Colon (tissue), 2 donors: ENCODE results near the gene CLEC4E.
"Not testable (repeated sequence)": the region's sequence is repeated elsewhere in the genome, so short reads cannot be mapped to it uniquely, and the experiment has no call there.

ENCODE experiments used
- FAIRE-seq: peaks from 2 replicates; lab custom pipeline; 2012; peaks lifted over from hg19 to GRCh38; lab: Jason Lieb, UNC
- donor health status: control.
- donor health status: control.

Gene CLEC4E

DNA sequence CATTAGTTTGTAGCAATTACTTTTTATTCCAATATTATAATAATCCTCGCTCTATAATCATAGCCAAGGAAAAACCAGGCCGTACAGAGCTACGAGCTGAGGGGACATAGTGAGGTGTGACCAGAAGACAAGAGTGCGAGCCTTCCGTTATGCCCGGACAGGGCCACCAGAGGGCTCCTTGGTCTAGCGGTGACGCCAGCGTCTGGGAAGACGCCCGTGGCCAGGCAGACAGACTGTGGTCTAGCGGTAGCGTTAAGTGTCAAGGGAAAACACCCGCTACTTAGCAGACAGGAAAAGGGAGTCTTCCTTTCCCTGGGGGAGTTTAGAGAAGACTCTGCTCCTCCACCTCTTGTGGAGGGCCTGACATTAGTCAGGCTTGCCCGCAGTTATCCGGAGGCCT is 2.9 kb downstream of the CLEC4E start:
- FAIRE-seq, result not testable (repeated sequence)

GRCh38 chr12:8532045-8532444 is 8.7 kb downstream of the CLEC4E start:
- no peak for FAIRE-seq

- FAIRE-seq, result no peak
These were observed 13.2 kb downstream of the CLEC4E start for GRCh38 chr12:8527250-8528130.

DNA sequence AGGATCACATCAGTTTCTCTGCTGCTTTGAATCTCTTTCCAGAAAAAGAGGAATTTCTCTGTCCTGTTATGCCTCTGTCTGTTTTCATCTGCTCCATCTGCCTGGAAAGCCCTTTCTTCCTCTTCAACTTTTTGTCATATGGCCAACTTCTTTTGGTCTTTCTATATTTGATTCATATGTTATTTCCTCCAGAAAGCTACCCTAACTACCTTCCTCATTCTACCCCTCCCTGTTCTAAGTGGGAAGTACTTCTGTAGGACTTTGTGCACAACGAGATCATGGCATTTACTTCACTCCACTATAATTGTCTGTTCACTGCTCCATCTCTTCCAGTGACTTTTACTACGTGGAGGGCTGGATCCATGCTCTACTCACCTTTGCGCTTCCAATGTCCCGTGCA is 21.5 kb downstream of the CLEC4E start:
- no peak for FAIRE-seq

DNA sequence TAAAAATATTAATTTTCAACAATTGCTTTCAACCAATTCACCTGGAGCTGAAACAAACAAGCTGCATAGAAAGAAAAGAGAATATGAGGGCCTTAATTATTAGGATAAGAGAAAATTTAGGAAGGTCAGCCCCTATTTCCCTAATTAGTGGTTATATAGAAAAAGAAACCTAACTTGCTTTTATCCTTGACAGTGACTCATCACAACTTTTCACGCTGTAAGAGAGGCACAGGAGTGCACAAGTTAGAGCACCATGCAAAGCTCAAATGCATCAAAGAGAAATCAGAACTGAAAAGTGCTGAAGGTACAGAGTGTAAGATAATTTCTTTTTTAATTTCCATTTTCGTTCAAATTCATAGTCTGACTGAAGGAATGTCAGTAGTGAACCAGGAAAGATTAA is 22.7 kb downstream of the CLEC4E start:
- no peak for FAIRE-seq

- no peak for FAIRE-seq
These were observed 27.4 kb downstream of the CLEC4E start, which contains the start of gene CLEC4D for GRCh38 chr12:8513256-8513655. Gene CLEC4D, plus strand, starts transcription at chr12:8513503. Its CDS starts 230 bp downstream, at chr12:8513733.

- FAIRE-seq, result no peak
These were observed 31.5 kb downstream of the CLEC4E start for GRCh38 chr12:8508910-8509841.

GRCh38 chr12:8508223-8508622 is 32.5 kb downstream of the CLEC4E start:
- FAIRE-seq, result no peak

GRCh38 chr12:8507596-8507995 is 33.1 kb downstream of the CLEC4E start:
- no peak for FAIRE-seq

DNA sequence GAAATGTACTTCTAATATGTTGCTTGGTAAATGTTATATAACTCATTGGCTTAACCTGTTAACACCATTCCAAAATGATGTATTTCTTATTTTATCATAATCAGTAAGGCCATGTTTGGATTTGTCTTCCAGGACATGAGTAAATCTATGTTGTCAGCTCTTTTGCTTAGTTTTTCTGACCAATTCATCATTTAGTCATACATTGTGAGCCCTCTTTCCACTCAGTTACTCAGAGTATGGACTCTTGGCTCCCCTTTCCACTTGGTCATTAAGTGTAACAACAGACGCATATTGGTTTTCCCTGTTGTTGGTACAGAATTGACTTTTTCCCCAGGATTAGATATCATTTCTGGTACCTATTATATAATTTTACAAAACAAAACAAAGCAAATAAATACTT is 36.4 kb downstream of the CLEC4E start:
- no peak for FAIRE-seq

- no peak for FAIRE-seq
These were observed 39.0 kb downstream of the CLEC4E start for GRCh38 chr12:8501720-8502119.

GRCh38 chr12:8499616-8500015 is 41.1 kb downstream of the CLEC4E start:
- FAIRE-seq, result no peak

- FAIRE-seq, result not testable (repeated sequence)
These were observed 44.6 kb downstream of the CLEC4E start for GRCh38 chr12:8496074-8496473.

DNA sequence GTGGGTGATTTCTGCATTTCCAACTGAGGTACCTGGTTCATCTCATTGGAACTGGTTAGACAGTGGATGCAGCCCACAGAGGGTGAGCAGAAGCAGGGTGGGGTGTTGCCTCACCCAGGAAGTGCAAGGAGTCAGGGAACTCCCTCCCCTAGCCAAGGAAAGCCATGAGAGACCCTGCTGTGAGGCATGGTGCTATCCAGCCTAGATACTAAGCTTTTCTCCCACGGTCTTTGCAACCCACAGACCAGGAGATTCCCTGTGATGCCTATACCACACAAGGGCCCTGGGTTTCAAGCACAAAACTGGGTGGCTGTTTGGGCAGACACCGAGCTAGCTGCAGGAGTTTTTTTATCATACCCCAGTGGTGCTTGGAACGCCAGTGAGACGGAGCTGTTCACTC is 45.0 kb downstream of the CLEC4E start:
- FAIRE-seq, result not testable (repeated sequence)

DNA sequence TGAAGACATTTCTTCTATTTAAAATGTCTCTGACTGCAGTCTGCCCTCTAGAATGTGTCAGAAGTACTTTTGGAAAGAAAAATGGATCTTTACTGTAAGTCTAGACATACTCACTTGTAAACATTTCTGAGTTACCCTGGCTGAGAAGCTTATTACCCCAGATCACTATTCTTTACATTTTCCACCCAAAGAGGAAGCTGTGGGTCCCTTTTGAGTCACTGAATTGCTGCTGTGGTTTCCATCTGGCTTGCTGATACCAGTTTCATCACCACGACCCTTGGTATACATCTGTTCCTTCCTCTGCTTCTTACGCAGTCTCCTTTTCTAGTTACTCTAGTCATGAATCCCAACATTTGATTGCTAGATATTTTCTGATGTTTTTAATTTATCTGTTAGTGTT is 47.6 kb downstream of the CLEC4E start:
- no peak for FAIRE-seq

- no peak for FAIRE-seq
These were observed 48.8 kb downstream of the CLEC4E start for GRCh38 chr12:8491646-8492530.
